ENCODE data around the gene HCN3.
A peak's percentile ranks its signal among the peaks of the same experiment; 100 is the strongest.

The HCN3 gene

DNA sequence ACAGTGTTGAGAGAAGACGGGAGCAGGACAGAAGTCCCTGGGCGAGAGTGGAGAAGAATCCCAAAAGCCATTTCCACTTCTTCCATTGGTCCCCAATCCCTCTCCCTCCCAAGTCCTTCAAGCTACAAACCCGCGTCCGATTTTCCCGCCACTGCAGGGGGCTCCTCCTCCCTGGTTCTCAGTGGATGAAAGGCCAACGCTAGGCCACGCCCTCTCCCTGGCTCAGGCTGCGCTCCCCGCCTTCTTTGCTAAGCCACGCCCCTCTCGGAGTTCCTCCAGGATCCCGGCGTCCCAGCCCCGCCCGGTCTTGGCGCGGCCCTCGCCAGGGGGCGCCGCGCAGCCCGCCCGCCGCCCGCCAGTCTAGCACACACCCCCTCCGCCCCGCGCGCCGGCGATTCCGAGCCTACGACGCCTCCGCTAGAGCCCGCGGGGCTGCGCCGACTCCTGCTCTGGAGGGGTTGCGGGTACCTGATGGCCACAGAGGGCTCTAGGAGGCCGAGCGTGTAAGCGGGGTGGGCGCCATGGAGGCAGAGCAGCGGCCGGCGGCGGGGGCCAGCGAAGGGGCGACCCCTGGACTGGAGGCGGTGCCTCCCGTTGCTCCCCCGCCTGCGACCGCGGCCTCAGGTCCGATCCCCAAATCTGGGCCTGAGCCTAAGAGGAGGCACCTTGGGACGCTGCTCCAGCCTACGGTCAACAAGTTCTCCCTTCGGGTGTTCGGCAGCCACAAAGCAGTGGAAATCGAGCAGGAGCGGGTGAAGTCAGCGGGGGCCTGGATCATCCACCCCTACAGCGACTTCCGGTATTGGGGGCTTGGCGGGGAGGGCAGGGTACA lies at the start of gene HCN3:
Gene HCN3 (plus strand): TSS at position 394 of the 832 bp plus-strand sequence. CDS start 128 bp downstream, at position 522.
- Histone ChIP-seq H3K27ac (ENCODE audit: extremely low read depth, low read depth, low read length) (peak within 1 kb of the TSS; percentile 58; the same call in 1 of the 2 replicates), H3K4me1 (ENCODE audit: control insufficient read depth, insufficient read depth, low read length) (no peaks in the 10 kb centered on the region), H3K4me3 (ENCODE audit: low read depth, low read length) (peak within 1 kb of the TSS; percentile 75), H3K36me3 (ENCODE audit: control insufficient read depth in 2 of 2, insufficient read depth in 1 of 2, low read length in 2 of 2) (peaks cover 0 to 4% of the 10 kb centered on the region in 2 experiments; a peak in 1 of 3 replicates), H3K9me3 (ENCODE audit: control insufficient read depth, insufficient read depth, low read depth, low read length) (no peaks in the 10 kb centered on the region)
- ChIA-PET POLR2A (interaction anchor here (0.6 to 1.4 kb wide), 10 partner anchors 9 to 188 kb away, joined by 3 to 7 read pairs (median 4); partner anchors contain the start of genes FDPS and SCAMP3), CTCF (interaction anchor here (0.6 to 5.2 kb wide), 17 partner anchors 10 to 203 kb away, joined by 3 to 45 read pairs (median 3); partner anchors contain the start of gene KRTCAP2)
- peak; percentile 86 for TF ChIP-seq ZFHX2 (tag by site-specific recombination; conservative IDR thresholded peaks at IDR 0.05)
- no peak for TF ChIP-seq ZNF404 (tag by site-specific recombination; IDR thresholded peaks at IDR 0.05)
- no peak for TF ChIP-seq ZNF174 (tag by site-specific recombination; IDR thresholded peaks at IDR 0.05)
- peak; percentile 86 for TF ChIP-seq IKZF3 (tag by site-specific recombination; IDR thresholded peaks at IDR 0.05)
- TF ChIP-seq ZBTB17 (tag by site-specific recombination; IDR thresholded peaks at IDR 0.05), result peak; percentile 73
- TF ChIP-seq, protein P1, sequence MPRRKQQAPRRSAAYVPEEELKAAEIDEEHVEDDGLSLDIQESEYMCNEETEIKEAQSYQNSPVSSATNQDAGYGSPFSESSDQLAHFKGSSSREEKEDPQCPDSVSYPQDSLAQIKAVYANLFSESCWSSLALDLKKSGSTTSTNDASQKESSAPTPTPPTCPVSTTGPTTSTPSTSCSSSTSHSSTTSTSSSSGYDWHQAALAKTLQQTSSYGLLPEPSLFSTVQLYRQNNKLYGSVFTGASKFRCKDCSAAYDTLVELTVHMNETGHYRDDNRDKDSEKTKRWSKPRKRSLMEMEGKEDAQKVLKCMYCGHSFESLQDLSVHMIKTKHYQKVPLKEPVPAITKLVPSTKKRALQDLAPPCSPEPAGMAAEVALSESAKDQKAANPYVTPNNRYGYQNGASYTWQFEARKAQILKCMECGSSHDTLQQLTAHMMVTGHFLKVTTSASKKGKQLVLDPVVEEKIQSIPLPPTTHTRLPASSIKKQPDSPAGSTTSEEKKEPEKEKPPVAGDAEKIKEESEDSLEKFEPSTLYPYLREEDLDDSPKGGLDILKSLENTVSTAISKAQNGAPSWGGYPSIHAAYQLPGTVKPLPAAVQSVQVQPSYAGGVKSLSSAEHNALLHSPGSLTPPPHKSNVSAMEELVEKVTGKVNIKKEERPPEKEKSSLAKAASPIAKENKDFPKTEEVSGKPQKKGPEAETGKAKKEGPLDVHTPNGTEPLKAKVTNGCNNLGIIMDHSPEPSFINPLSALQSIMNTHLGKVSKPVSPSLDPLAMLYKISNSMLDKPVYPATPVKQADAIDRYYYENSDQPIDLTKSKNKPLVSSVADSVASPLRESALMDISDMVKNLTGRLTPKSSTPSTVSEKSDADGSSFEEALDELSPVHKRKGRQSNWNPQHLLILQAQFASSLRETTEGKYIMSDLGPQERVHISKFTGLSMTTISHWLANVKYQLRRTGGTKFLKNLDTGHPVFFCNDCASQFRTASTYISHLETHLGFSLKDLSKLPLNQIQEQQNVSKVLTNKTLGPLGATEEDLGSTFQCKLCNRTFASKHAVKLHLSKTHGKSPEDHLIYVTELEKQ (tag by site-specific recombination; IDR thresholded peaks at IDR 0.05; ENCODE audit: borderline replicate concordance), result no peak
- no peak for TF ChIP-seq ZNF48 (tag by site-specific recombination; IDR thresholded peaks at IDR 0.05)
- no peak for TF ChIP-seq HOXC10 (CRISPR knock-in tag; IDR thresholded peaks at IDR 0.05)
- no peak for TF ChIP-seq ZNF140 (tag by site-specific recombination; IDR thresholded peaks at IDR 0.05)
- no peak for TF ChIP-seq ZNF433 (tag by site-specific recombination; IDR thresholded peaks at IDR 0.05; ENCODE audit: low read depth)
- TF ChIP-seq, protein P2, sequence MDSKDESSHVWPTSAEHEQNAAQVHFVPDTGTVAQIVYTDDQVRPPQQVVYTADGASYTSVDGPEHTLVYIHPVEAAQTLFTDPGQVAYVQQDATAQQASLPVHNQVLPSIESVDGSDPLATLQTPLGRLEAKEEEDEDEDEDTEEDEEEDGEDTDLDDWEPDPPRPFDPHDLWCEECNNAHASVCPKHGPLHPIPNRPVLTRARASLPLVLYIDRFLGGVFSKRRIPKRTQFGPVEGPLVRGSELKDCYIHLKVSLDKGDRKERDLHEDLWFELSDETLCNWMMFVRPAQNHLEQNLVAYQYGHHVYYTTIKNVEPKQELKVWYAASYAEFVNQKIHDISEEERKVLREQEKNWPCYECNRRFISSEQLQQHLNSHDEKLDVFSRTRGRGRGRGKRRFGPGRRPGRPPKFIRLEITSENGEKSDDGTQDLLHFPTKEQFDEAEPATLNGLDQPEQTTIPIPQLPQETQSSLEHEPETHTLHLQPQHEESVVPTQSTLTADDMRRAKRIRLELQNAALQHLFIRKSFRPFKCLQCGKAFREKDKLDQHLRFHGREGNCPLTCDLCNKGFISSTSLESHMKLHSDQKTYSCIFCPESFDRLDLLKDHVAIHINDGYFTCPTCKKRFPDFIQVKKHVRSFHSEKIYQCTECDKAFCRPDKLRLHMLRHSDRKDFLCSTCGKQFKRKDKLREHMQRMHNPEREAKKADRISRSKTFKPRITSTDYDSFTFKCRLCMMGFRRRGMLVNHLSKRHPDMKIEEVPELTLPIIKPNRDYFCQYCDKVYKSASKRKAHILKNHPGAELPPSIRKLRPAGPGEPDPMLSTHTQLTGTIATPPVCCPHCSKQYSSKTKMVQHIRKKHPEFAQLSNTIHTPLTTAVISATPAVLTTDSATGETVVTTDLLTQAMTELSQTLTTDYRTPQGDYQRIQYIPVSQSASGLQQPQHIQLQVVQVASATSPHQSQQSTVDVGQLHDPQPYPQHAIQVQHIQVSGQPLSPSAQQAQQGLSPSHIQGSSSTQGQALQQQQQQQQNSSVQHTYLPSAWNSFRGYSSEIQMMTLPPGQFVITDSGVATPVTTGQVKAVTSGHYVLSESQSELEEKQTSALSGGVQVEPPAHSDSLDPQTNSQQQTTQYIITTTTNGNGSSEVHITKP (tag by site-specific recombination; IDR thresholded peaks at IDR 0.05), result 0 out of 2 replicates have a peak, but pooled peaks have one; percentile 39
- no peak for TF ChIP-seq ZNF350 (tag by site-specific recombination; IDR thresholded peaks at IDR 0.05)
- TF ChIP-seq, protein P3, sequence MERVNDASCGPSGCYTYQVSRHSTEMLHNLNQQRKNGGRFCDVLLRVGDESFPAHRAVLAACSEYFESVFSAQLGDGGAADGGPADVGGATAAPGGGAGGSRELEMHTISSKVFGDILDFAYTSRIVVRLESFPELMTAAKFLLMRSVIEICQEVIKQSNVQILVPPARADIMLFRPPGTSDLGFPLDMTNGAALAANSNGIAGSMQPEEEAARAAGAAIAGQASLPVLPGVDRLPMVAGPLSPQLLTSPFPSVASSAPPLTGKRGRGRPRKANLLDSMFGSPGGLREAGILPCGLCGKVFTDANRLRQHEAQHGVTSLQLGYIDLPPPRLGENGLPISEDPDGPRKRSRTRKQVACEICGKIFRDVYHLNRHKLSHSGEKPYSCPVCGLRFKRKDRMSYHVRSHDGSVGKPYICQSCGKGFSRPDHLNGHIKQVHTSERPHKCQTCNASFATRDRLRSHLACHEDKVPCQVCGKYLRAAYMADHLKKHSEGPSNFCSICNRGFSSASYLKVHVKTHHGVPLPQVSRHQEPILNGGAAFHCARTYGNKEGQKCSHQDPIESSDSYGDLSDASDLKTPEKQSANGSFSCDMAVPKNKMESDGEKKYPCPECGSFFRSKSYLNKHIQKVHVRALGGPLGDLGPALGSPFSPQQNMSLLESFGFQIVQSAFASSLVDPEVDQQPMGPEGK (tag by site-specific recombination; IDR thresholded peaks at IDR 0.05), result peak; percentile 94
- TF ChIP-seq ZNF133 (tag by site-specific recombination; IDR thresholded peaks at IDR 0.05), result no peak
- TF ChIP-seq, protein P4, sequence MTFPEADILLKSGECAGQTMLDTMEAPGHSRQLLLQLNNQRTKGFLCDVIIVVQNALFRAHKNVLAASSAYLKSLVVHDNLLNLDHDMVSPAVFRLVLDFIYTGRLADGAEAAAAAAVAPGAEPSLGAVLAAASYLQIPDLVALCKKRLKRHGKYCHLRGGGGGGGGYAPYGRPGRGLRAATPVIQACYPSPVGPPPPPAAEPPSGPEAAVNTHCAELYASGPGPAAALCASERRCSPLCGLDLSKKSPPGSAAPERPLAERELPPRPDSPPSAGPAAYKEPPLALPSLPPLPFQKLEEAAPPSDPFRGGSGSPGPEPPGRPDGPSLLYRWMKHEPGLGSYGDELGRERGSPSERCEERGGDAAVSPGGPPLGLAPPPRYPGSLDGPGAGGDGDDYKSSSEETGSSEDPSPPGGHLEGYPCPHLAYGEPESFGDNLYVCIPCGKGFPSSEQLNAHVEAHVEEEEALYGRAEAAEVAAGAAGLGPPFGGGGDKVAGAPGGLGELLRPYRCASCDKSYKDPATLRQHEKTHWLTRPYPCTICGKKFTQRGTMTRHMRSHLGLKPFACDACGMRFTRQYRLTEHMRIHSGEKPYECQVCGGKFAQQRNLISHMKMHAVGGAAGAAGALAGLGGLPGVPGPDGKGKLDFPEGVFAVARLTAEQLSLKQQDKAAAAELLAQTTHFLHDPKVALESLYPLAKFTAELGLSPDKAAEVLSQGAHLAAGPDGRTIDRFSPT (tag by site-specific recombination; IDR thresholded peaks at IDR 0.05), result no peak
- TF ChIP-seq ZNF175 (tag by site-specific recombination; IDR thresholded peaks at IDR 0.05), result no peak
- TF ChIP-seq, protein P5, sequence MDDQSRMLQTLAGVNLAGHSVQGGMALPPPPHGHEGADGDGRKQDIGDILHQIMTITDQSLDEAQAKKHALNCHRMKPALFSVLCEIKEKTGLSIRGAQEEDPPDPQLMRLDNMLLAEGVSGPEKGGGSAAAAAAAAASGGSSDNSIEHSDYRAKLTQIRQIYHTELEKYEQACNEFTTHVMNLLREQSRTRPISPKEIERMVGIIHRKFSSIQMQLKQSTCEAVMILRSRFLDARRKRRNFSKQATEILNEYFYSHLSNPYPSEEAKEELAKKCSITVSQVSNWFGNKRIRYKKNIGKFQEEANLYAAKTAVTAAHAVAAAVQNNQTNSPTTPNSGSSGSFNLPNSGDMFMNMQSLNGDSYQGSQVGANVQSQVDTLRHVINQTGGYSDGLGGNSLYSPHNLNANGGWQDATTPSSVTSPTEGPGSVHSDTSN (CRISPR knock-in tag; IDR thresholded peaks at IDR 0.05), result 0 out of 2 replicates have a peak, but pooled peaks have one; percentile 68
- peak; percentile 41 for TF ChIP-seq KLF16 (tag by site-specific recombination; IDR thresholded peaks at IDR 0.05)
- no peak for TF ChIP-seq ZFP69B (tag by site-specific recombination; IDR thresholded peaks at IDR 0.05)
- TF ChIP-seq, protein P6, sequence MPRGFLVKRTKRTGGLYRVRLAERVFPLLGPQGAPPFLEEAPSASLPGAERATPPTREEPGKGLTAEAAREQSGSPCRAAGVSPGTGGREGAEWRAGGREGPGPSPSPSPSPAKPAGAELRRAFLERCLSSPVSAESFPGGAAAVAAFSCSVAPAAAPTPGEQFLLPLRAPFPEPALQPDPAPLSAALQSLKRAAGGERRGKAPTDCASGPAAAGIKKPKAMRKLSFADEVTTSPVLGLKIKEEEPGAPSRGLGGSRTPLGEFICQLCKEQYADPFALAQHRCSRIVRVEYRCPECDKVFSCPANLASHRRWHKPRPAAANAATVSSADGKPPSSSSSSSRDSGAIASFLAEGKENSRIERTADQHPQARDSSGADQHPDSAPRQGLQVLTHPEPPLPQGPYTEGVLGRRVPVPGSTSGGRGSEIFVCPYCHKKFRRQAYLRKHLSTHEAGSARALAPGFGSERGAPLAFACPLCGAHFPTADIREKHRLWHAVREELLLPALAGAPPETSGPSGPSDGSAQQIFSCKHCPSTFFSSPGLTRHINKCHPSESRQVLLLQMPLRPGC (tag by site-specific recombination; IDR thresholded peaks at IDR 0.05), result no peak
- peak; percentile 96 for TF ChIP-seq ZBTB8A (tag by site-specific recombination; IDR thresholded peaks at IDR 0.05)
- TF ChIP-seq, protein P7, sequence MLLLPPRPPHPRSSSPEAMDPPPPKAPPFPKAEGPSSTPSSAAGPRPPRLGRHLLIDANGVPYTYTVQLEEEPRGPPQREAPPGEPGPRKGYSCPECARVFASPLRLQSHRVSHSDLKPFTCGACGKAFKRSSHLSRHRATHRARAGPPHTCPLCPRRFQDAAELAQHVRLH (tag by site-specific recombination; IDR thresholded peaks at IDR 0.05), result no peak

All from HEK293 (cell line).